GM10266 (cell line): ENCODE data around the gene COL27A1.

Experiments used
- DNase-seq: peaks from one replicate; pipeline ENCODE4 v3.0.0; 2012; ENCODE audit errors: extremely low spot score
- CTCF ChIP-seq: IDR thresholded peaks from 2 replicates; pipeline ENCODE4 v1.5.1; 2012; ENCODE audit warnings: mild to moderate bottlenecking, low read depth; ENCODE audit not compliant: control insufficient read depth, insufficient read depth; ENCODE audit errors: missing control alignments

The COL27A1 gene

GRCh38 chr9:114236391-114237138 is 81.2 kb downstream of the COL27A1 start:
- no peak for DNase-seq
- no peak for TF ChIP-seq CTCF

- TF ChIP-seq CTCF = no peak
- DNase-seq = no peak
These were observed 81.9 kb downstream of the COL27A1 start for GRCh38 chr9:114237247-114237646.

- DNase-seq = no peak
- TF ChIP-seq CTCF = no peak
These were observed 82.4 kb downstream of the COL27A1 start for GRCh38 chr9:114237781-114238180.

GRCh38 chr9:114238472-114238871 is 83.1 kb downstream of the COL27A1 start:
- no peak for DNase-seq
- TF ChIP-seq CTCF = no peak

- no peak for TF ChIP-seq CTCF
- DNase-seq = peak; percentile 27
These were observed 83.8 kb downstream of the COL27A1 start for GRCh38 chr9:114238891-114239875.

GRCh38 chr9:114240216-114240615 is 84.9 kb downstream of the COL27A1 start:
- no peak for TF ChIP-seq CTCF
- no peak for DNase-seq
